Loucy (cell line): Measurements from ENCODE around the gene MT1E.
"Not testable (repeated sequence)": the region's sequence is repeated elsewhere in the genome, so short reads cannot be mapped to it uniquely, and the experiment has no call there.

Experiments used
- CTCF ChIP-seq: fragments of 200-600 bp; sonication (generic); conservative IDR thresholded peaks from 2 replicates; pipeline ENCODE4 v1.5.1; 2014; ENCODE audit warnings: mild to moderate bottlenecking, antibody characterized with exemption, low read length
- EZH2phosphoT487 ChIP-seq: fragments of 200-600 bp; IDR thresholded peaks from 2 replicates; pipeline ENCODE4 v1.6.1; 2018; ENCODE audit warnings: antibody characterized with exemption, mild to moderate bottlenecking, moderate library complexity, borderline replicate concordance

- TF ChIP-seq CTCF, EZH2phosphoT487: not testable (repeated sequence)
These were observed 3.7 kb upstream of the MT1E start for GRCh38 chr16:56621665-56622445.
